Measurements from ENCODE around the gene DAW1.

Gene DAW1

GRCh38 chr2:227862227-227862740 lies 9.1 kb upstream of the DAW1 start:
- DNase-seq, result no peak

- DNase-seq, result no peak
These were observed 8.5 kb upstream of the DAW1 start for GRCh38 chr2:227862741-227863588.

- DNase-seq, result no peak
These were observed 7.2 kb upstream of the DAW1 start for GRCh38 chr2:227864161-227864756.

DNA sequence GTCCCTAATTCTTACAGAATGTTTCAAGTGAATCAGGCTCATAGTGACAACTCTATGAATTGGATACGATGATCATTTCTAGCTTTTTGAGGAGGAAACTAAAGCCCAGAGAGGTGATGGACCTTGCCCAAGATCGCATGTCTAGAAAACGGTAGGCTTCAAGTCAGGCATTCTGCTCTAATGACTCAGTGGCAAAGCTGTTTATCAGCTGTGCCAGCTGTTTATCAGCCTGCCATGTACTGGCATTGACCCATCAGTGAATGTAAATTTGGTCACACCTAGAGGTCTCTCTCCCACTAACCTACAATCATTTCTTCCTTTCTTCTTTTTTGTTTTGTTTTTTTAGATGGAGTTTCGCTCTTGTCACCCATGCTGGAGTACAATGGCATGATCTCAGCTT lies 6.1 kb upstream of the DAW1 start:
- no peak for DNase-seq

DNA sequence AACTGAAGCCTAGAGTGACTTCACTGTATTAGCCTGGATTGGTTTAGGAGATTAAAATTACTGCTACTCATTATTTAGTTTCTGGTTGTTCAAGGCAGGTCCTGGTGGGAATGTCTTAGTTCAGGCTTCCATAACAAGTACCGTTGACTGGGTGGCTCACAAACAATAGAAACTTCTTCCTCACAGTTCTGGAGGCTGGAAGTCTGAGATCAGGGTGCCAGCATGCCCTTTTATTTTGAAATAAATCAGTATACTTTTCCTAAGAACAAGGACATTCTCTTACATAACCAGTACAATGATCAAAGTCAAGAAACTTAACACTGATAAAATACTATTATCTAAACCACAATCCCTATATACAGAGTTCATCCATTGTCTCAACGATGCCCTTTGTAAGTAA lies 4.0 kb upstream of the DAW1 start:
- DNase-seq, result no peak

DNA sequence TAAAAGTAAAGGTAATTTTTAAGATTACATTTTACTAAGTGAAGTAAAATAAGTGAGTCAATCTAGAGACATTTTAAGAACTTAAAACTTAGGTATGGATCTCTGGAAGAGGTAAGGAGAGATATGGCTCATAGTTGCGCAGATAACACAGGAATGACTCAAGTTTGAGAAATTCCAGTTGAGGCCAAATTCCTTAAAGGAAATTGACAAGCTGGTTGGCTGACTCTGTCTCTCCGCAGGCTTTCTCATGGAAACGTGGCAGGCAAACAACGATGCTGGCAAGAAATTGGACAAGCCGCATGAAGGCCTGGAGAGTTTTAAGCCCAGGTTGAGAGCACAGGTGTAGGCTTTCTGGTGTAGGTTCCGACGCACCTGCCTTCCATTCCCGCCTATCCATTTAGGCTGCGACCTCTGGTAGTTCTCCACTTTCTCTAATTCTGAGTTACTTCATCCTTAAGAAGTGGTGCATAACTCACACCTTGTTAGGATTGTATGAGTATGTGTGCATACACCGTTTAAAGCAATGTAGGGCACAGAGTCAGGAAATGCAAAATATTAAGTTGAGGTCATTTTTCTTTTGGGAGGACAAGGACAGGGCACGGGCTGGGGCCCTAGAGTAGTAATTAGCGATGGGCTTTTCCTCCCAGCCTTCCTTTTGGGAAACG lies 589 bp upstream of the DAW1 start:
- DNase-seq, result no peak

DNA sequence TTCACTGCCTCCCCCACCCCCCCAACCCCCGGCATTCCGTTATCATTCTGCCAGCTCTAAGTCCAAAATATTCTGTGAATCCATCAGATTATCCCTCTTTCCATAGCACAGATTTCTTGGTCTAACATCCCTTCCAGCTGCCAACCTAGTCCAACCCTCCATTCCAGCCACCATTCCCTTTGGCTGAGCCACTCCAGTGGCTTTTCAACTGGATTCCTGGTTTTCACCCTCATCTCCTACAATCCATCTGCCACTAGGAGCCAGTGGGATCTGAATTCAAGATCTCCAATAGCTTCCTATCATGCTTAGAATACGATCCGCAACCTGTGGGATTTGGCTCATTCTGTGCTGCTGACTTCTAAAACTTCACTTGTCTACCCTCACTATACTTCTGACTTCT lies 1.2 kb downstream of the DAW1 start:
- no peak for DNase-seq

- no peak for DNase-seq
These were observed 4.9 kb downstream of the DAW1 start for GRCh38 chr2:227876300-227876801.

- no peak for DNase-seq
These were observed 6.2 kb downstream of the DAW1 start for GRCh38 chr2:227877421-227878310.

DNA sequence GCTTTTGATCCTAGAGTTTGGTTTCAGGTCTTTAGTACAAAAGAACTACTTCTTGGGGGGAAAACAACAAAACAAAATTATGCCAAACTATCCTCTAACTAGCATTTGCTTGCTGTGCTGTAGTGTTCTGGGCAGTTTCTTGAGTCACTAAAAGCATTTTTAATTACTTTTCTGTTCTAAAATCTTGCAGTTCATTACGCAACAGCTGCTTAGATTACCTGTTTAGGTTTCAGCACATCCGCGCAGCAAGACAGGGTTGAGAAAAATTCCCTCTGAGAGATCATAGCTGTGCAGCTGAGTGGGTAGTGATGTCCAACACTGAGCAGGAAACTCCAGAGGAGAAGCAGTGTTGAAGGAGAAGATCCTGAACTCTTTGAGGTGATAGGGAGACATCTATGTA lies 9.0 kb downstream of the DAW1 start:
- DNase-seq, result no peak

GRCh38 chr2:227881866-227882517 lies 10.6 kb downstream of the DAW1 start:
- no peak for DNase-seq

DNA sequence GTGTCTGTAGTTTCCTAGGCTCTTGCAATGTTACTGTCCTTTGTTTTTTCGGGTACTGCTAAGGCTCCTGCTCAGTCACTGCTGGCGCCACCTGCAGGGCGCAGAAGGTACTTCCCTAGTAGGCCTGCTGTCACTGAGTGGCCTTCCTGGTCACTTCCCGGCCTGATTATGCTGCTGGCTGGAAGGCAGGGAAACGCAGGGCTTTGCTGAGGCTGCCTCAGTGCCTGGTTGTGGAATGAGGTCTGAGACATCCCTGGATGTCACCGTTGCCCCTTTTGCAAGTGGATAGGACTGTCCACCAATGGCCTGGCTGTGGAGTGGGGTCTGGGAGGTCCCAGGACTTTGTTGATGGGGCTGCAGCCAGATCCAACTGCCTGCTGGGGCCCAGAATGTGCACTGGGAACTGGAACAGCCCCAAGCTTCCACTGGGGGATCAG lies 13.1 kb downstream of the DAW1 start:
- DNase-seq, result peak; percentile 24

GRCh38 chr2:227886149-227886548 lies 14.7 kb downstream of the DAW1 start:
- DNase-seq, result no peak

GRCh38 chr2:227888289-227888688 lies 16.9 kb downstream of the DAW1 start:
- DNase-seq, result no peak

- no peak for DNase-seq
These were observed 17.9 kb downstream of the DAW1 start for GRCh38 chr2:227889336-227889735.

DNA sequence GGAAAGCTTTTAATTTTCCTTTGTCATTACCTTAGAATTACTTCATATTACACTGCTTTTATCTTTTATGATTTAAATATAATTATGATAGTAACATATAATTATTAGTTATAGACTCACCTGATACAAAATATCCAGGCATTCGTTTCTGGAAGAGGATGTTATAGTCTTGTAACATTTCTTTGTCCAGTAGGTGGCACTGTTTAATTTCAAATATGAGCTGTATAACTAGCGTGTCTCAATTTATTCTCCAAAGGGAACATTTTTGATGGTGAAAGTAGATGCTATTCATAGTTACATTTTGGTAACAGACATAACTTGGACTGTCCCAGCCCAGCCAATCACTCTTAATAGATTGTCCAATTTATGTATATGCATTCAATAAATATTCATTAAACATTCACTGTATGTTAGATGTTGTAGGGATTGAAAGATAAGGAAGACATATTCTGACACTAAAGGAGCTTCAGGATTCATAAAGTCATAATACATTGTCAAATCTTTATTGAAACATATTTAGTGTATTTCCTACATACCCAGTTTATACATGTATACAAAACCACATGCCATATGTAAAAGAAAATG lies 19.2 kb downstream of the DAW1 start:
- DNase-seq, result no peak

DNA sequence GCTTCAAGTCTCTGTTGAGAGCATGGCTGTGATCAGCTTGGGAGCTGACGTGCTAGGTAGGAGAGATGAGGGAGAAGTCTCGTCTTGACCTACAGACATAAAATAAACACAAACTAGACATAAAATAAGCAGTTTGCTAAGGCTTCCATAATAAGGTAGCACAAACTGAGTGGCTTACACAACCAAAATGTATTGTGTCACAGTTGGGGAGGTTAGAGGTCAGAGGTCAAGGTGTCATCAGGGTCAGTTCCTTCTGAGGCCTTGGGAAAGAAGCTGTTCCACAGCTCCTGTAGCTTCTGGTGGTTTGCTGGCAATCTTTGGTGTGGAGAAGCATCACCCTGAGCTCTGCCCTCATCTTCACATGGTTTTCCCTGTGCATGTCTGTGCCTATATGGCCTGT lies 20.2 kb downstream of the DAW1 start:
- DNase-seq, result no peak

GRCh38 chr2:227903381-227903780 lies 31.9 kb downstream of the DAW1 start:
- DNase-seq, result no peak

DNA sequence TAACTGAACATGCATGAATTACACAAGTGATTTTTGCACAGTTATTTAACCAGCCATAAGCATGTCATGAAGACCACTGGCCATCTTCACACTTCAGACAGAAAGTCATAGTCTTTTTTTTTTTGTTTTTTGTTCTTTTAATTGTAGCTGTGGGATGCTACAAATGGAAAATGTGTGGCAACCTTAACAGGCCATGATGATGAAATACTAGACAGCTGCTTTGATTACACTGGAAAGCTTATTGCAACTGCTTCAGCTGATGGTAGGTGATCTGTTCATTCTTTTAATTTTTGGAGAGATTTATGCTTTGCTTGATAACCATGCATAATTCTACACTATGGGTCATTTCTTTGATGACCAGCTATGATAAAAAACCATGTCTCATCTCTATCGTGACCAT lies 35.6 kb downstream of the DAW1 start:
- no peak for DNase-seq

GRCh38 chr2:227908266-227909054 lies 37.0 kb downstream of the DAW1 start:
- no peak for DNase-seq

DNA sequence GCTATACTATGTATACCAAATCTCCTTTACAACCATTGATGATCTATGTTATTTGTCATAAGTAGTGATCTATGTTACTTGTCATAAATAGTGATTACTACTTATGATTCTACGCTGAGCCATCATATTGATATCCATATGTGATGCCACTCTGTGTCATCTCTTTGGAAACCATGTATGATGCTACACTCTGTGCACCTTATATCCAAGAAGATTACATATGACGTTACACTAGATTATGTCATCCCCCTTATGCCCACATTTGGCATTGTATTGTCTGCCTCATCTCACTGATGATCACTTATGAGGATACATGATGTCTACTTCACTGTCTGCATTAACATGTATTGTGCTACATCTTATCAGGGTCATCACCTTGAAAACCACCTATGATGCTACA lies 42.9 kb downstream of the DAW1 start:
- DNase-seq, result no peak

Measured in activated CD4-positive, alpha-beta T cell treated with anti-CD3 and anti-CD28 coated beads for 1 hour (primary cell).